LoVo (cell line): ENCODE data around the gene GLB1L3.
"Not testable (repeated sequence)": the region's sequence is repeated elsewhere in the genome, so short reads cannot be mapped to it uniquely, and the experiment has no call there.

Source experiments
- DNase-seq: peaks from one replicate; pipeline ENCODE4 v3.0.0-alpha.2; 2016; ENCODE audit warnings: low spot score

GLB1L3 gene

GRCh38 chr11:134317103-134317502, 40.9 kb downstream of the GLB1L3 start:
- no peak for DNase-seq

- not testable (repeated sequence) for DNase-seq
These were observed 45.2 kb downstream of the GLB1L3 start for GRCh38 chr11:134321373-134321772.

GRCh38 chr11:134322553-134322952, 46.4 kb downstream of the GLB1L3 start:
- no peak for DNase-seq

GRCh38 chr11:134328433-134328832, 52.3 kb downstream of the GLB1L3 start:
- no peak for DNase-seq

- DNase-seq = no peak
These were observed 54.6 kb downstream of the GLB1L3 start for GRCh38 chr11:134330611-134331353.

DNA sequence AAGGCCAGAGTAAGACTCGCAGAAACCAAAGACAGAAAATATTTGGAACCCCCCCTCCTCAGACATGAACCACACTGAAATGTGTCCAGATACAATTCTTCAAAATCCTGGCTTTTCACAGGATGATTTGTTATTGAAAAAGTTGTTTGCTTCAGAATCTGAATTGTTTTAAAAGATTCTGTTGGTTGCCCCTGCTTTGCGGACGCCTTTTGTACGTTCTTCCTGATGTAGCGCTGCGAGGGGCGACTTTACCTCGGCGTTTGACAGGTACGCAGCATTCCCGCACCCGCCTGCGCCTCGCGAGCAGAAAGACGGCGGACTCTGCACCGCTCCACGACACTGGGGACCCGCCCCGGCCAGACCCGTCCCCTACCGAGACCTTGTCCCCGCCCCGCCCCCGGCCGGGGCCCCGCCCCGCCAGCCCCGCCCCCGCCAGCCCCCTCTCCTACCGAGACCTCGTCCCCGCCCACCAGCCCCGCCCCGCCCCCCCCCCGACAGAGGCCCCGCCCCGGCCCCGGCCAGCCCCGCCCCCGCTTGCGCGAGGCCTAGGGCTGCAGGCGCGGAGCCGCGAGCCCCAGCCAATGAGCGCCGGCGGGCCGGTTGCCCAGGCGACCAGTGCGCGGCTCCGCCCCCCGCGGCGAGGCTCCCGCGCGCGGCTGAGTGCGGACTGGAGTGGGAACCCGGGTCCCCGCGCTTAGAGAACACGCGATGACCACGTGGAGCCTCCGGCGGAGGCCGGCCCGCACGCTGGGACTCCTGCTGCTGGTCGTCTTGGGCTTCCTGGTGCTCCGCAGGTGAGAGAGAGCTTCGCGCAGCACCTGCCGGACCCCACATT, 55.4 kb downstream of the GLB1L3 start, which contains the start of gene GLB1L2:
Gene GLB1L2 (plus strand): TSS at position 635 of the 835 bp plus-strand sequence. CDS start 74 bp downstream, at position 709.
- peak; percentile 83 for DNase-seq

DNA sequence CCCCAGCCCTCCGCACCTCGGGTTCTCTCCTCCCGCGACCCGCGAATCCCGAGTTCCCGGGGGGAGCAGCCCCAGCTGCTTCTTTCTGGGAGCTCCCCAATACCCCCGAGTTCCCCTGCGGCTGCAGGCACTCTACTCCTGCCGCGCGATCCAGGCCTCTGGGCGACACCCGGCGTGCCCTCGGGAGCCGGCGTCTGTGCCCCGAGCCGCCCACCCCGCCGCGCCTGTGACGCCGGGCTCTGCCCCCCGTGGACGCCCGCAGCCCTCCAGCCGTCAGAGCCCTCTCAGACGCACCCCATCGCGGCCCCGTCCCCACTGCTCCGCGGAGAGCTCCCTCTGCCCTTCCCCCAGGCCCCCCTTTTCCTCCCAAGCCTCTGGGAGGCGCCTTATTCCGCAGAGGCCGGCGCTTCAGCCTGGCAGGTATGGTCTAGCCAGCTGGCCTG, 56.0 kb downstream of the GLB1L3 start:
- DNase-seq = peak; percentile 1

DNA sequence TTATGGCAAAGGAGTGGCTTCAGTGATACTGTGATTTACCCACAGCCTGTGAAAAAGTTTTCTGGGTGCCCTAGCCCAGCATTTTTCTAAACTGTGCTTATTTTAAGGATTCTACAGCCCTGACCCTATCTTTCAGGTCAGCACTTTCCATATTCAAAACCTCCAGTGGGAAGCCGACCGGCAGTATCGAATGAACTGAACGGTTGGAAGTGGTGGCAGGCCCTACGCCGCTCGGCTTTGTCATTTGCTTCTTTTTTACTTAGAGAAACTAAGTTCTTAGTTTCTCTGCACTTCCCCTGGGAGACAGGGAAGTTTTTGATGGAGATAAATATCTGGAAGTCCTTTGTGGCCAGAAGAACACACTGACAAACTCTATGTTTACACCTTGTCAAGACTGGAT, 56.6 kb downstream of the GLB1L3 start:
- no peak for DNase-seq

DNA sequence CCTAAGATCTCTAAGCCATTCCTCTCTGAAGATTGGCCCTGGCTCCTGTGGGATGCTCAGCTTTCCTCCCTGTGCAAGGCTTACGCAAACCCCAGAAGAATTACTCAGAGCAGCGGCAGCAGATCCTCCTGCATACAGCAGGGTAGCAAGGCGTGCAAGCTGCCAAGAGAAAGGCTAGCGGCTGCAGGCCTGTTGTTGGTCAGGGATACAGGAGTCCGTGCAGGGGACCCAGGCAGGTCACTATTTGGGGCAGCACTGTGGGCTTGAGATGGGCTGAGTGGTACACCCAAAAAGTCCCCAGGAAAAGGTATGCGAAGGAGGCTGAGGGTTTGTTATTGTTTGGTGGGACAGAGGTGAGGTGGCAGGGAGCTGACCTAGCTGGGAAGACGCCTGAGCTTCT, 57.1 kb downstream of the GLB1L3 start:
- no peak for DNase-seq

- no peak for DNase-seq
These were observed 57.8 kb downstream of the GLB1L3 start for GRCh38 chr11:134333946-134334345.

GRCh38 chr11:134334796-134335571, 58.8 kb downstream of the GLB1L3 start:
- DNase-seq = peak; percentile 47

DNA sequence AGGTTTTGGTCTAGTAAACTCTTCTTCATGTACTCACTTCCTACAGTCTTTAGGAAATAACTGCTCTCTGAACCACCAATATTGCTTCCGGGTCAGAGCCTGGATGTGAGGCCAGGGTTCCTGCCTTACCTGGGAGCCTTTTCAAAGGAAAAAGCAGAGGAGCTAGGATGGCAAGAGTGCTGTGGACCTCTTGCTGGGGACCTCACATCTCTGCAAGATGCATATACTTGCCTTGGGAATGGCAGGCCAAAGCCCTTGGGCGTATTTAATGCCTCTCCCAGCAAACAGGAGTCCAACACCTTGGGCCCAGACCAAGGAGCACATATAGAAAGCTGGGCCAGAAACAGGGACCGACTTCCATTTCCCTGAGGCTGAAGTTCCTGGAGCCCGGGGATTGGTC, 60.9 kb downstream of the GLB1L3 start:
- no peak for DNase-seq

DNA sequence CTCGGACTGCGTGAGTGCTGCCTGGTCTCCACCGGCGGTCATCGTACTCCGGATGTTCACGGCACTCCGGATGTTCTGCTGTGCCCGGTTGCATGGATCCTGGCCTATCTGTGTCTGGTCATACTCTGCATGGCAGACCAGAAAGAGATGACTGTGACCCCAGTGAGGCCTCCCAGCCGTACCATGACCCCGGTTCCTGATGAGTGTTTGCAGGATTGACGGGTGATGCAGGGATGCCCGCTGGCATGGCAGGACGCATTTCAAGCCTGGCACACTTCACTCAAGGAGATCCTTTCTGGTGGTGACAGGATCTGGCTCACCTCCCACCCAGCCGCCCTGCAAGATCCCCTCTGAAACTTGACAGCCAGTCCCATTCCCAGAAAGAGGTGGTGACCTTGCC, 61.9 kb downstream of the GLB1L3 start:
- DNase-seq = no peak

- no peak for DNase-seq
These were observed 62.5 kb downstream of the GLB1L3 start for GRCh38 chr11:134338654-134339053.

- peak; percentile 64 for DNase-seq
These were observed 63.6 kb downstream of the GLB1L3 start for GRCh38 chr11:134339756-134340155.

DNA sequence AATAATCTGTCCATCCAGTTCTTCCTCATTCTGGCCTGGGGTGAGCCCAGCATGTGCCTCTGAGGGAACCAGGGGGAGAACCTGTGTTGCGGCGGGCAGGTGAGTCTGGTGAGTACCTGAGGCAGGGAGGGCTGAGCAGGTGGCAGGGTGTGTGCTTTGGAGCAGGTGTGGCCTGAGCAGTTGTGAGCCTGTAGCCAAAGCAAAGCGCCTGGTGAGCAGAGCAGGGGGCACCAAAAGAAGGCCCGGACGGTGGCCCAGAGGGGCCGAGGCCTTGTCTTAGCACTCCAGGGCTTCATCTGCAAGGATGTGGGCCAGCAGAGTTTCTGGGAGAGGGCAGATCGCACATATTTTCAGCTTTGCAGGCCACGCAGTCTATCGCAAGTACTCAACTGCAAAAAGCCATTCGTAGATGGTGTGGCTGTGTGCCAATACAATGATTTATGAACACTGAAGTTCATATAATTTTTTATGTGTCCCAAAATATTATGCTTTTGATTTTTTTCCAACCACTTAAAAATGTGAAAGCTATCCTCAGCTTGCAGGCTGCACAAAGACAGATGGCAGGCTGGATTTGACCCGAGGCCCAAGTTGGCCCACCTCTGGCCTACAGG, 64.3 kb downstream of the GLB1L3 start:
- no peak for DNase-seq

DNA sequence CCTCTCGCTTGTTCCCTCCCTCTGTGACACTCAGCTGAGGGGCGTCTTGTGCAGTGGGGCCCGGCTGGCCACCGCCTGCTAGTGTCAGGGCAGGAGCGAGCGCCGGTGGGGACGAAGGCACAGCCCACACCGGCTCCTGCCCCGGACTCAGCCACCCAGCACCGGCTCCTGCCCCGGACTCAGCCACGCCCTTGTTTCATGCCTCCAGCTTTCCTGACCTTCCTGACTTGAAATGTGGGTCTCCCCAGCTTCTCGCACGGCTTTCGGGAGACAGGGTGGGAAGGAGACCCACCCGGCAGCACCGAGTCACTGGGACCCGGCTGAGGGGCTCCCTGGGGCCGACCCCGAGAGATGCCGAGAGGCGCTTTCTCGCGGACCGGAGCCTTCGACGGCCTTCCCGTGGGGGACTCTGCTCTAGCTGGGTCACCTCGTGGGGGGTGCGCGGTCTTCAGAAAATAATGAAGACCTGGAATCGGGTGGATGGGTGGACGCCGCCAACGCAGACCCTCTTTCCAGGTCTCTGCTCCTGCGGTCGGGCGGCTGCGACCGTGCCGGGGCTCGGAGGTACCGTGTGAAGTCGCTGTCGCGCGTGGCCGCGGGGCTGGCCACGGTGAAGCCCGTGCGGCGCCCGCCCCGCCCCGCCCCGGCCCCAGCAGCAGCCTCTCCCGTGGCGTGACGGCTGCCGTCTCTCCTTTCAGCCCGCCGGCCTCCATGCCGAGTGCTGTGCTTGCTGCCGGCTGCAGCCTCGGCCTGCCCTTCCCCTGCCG, 65.8 kb downstream of the GLB1L3 start:
- no peak for DNase-seq

- no peak for DNase-seq
These were observed 66.6 kb downstream of the GLB1L3 start for GRCh38 chr11:134342572-134343340.

- no peak for DNase-seq
These were observed 67.5 kb downstream of the GLB1L3 start for GRCh38 chr11:134343646-134344045.

GRCh38 chr11:134344497-134345236, 68.5 kb downstream of the GLB1L3 start:
- not testable (repeated sequence) for DNase-seq
